Brain pericyte (primary cell): ENCODE measurements around the gene ZRANB3.

Source experiments
- DNase-seq: peaks from one replicate; pipeline ENCODE4 v3.0.0-alpha.2; 2012; ENCODE audit warnings: low read depth, low spot score

ZRANB3 gene

GRCh38 chr2:135252805-135253458 lies 278.1 kb downstream of the ZRANB3 start:
- DNase-seq = no peak

GRCh38 chr2:135248611-135249010 lies 282.4 kb downstream of the ZRANB3 start:
- no peak for DNase-seq

- DNase-seq = no peak
Measured at GRCh38 chr2:135246711-135247270, 284.2 kb downstream of the ZRANB3 start.

- DNase-seq = no peak
Measured at GRCh38 chr2:135245071-135245470, 285.9 kb downstream of the ZRANB3 start.

- no peak for DNase-seq
Measured at GRCh38 chr2:135238651-135239050, 292.4 kb downstream of the ZRANB3 start.

GRCh38 chr2:135230150-135230549 lies 300.9 kb downstream of the ZRANB3 start:
- DNase-seq = no peak

GRCh38 chr2:135227386-135227785 lies 303.6 kb downstream of the ZRANB3 start:
- no peak for DNase-seq

- DNase-seq = no peak
Measured at GRCh38 chr2:135226961-135227360, 304.1 kb downstream of the ZRANB3 start.

GRCh38 chr2:135225781-135226180 lies 305.2 kb downstream of the ZRANB3 start:
- DNase-seq = no peak

GRCh38 chr2:135219226-135219625 lies 311.8 kb downstream of the ZRANB3 start:
- DNase-seq = no peak

- DNase-seq = no peak
Measured at GRCh38 chr2:135218426-135218825, 312.6 kb downstream of the ZRANB3 start.

GRCh38 chr2:135212757-135213156 lies 318.3 kb downstream of the ZRANB3 start:
- no peak for DNase-seq

- no peak for DNase-seq
Measured at GRCh38 chr2:135208016-135208415, 323.0 kb downstream of the ZRANB3 start.

GRCh38 chr2:135203944-135204343 lies 327.1 kb downstream of the ZRANB3 start:
- no peak for DNase-seq

GRCh38 chr2:135202751-135203150 lies 328.3 kb downstream of the ZRANB3 start:
- DNase-seq = no peak

GRCh38 chr2:135198481-135198880 lies 332.5 kb downstream of the ZRANB3 start:
- DNase-seq = no peak

- no peak for DNase-seq
Measured at GRCh38 chr2:135190799-135191198, 340.2 kb downstream of the ZRANB3 start.

GRCh38 chr2:135189148-135189547 lies 341.9 kb downstream of the ZRANB3 start:
- no peak for DNase-seq

GRCh38 chr2:135187270-135187669 lies 343.7 kb downstream of the ZRANB3 start:
- no peak for DNase-seq

GRCh38 chr2:135186054-135186453 lies 345.0 kb downstream of the ZRANB3 start:
- no peak for DNase-seq

- no peak for DNase-seq
Measured at GRCh38 chr2:135183822-135184221, 347.2 kb downstream of the ZRANB3 start.

GRCh38 chr2:135182601-135183000 lies 348.4 kb downstream of the ZRANB3 start:
- no peak for DNase-seq

GRCh38 chr2:135182190-135182589 lies 348.8 kb downstream of the ZRANB3 start:
- no peak for DNase-seq

- no peak for DNase-seq
Measured at GRCh38 chr2:135179689-135180088, 351.3 kb downstream of the ZRANB3 start.
